Measurements from ENCODE around the gene CYSRT1. TPM values are rescaled to one million over a fixed set of nuclear protein-coding genes. Genes with fewer than 3 reads are reported as not detected.

Gene CYSRT1, protein sequence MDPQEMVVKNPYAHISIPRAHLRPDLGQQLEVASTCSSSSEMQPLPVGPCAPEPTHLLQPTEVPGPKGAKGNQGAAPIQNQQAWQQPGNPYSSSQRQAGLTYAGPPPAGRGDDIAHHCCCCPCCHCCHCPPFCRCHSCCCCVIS
- 0.59 TPM for total RNA-seq
- long read RNA-seq, partial matches to known transcripts = 1 of 1 reads
- long read RNA-seq, other reads (novel, unspliced or antisense) = 0 of 1 reads

DNA sequence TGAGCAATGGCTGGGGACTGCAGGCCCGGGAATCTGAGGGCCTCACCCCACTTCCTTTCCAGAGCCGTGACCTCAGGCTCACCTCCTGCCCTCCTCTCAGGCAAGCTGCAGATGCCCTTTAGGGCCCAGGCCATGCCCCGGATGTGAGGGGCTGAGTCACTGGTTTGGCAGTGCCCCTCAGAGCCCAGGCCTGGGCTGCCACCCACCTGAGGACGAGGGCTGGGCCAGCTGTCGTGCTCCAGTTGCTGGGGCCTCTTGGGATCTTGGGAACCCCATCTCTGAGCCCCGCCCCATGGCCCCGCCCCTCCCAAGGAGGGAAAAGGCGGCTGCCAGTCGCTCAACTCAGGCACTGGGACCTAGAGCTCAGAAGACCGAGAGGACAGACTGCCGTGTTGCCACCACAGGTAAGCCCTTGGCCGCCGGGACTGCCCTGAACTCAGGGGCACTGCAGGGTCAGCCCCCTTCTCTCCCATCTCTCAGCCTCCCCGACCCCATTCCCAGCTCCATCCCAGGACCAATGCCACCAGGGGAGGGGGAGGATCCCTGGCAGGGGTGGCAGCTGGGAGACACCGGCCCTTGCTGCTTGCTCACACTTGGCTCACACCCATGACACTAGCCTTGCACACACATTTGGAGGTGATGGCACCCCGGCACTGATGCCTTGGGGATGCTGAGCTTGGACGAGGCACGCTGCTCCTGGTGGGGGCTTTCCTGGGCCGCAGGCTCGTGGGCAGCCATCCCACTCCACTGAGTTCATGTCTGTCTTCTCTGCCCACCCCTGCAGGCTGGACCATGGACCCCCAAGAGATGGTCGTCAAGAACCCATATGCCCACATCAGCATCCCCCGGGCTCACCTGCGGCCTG, at the start of gene CYSRT1:
Gene CYSRT1 (plus strand): TSS at position 345 of the 865 bp plus-strand sequence. CDS start 448 bp downstream, at position 793.
- ATAC-seq (no peak), DNase-seq (no peak)
- intact Hi-C loops (cut with DNase I) = no loop called here
- no peaks in the 10 kb centered on the region for H3K9me3 ChIP-seq
- H3K27ac ChIP-seq = peak within 1 kb of the TSS; percentile 91
- peak within 1 kb of the TSS; percentile 78 for H3K4me3 ChIP-seq
- no peaks in the 10 kb centered on the region for H3K36me3 ChIP-seq
- TF ChIP-seq, protein P1, sequence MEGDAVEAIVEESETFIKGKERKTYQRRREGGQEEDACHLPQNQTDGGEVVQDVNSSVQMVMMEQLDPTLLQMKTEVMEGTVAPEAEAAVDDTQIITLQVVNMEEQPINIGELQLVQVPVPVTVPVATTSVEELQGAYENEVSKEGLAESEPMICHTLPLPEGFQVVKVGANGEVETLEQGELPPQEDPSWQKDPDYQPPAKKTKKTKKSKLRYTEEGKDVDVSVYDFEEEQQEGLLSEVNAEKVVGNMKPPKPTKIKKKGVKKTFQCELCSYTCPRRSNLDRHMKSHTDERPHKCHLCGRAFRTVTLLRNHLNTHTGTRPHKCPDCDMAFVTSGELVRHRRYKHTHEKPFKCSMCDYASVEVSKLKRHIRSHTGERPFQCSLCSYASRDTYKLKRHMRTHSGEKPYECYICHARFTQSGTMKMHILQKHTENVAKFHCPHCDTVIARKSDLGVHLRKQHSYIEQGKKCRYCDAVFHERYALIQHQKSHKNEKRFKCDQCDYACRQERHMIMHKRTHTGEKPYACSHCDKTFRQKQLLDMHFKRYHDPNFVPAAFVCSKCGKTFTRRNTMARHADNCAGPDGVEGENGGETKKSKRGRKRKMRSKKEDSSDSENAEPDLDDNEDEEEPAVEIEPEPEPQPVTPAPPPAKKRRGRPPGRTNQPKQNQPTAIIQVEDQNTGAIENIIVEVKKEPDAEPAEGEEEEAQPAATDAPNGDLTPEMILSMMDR (IDR thresholded peaks at IDR 0.05) = no peak
- H3K4me1 ChIP-seq = peaks cover 30% of the 10 kb centered on the region
- peaks cover 16% of the 10 kb centered on the region for H3K27me3 ChIP-seq (ENCODE audit: low read depth)

DNA sequence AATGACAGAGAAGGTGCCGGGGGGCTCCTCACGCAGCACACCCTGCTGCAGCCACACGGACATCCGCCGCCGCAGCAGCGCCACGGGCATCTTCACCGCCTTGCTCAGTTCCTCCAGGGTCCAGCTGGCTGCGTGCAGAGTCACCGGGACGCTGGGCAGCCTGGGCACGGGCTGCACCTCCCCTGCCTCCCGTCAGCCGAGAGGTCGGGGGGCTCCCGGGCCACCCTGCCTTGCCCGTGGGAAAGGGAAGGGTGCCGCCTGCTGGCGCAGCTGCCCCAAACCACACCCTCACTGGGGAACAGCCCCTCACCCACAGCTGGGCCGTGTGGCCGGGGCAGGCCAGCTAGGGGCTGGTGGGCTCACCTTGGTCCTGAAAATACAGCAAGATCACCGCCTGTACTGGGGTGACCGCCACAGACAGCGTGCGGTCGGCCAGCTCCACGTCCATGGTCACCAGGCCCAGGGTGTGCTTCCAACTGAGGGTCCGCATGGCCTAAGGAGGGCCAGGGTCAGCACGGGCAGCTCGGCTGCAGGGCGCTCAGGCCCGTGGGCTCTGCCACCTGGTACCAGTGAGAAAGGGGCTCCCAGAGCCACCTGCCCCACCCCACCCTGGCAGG, 49.5 kb upstream of the CYSRT1 start:
- Histone ChIP-seq H3K36me3 (peaks cover 33% of the 10 kb centered on the region), H3K9me3 (no peaks in the 10 kb centered on the region), H3K27ac (no peak overlapping the region), H3K4me1 (peaks cover 6% of the 10 kb centered on the region), H3K4me3 (no peak overlapping the region), H3K27me3 (ENCODE audit: low read depth) (peaks cover 16% of the 10 kb centered on the region)
- DNase-seq (no peak), ATAC-seq (peak in 1 of 2 donors; percentile 10)
- TF ChIP-seq, protein P1 (IDR thresholded peaks at IDR 0.05) = no peak
- intact Hi-C loops (cut with DNase I) = no loop called here

DNA sequence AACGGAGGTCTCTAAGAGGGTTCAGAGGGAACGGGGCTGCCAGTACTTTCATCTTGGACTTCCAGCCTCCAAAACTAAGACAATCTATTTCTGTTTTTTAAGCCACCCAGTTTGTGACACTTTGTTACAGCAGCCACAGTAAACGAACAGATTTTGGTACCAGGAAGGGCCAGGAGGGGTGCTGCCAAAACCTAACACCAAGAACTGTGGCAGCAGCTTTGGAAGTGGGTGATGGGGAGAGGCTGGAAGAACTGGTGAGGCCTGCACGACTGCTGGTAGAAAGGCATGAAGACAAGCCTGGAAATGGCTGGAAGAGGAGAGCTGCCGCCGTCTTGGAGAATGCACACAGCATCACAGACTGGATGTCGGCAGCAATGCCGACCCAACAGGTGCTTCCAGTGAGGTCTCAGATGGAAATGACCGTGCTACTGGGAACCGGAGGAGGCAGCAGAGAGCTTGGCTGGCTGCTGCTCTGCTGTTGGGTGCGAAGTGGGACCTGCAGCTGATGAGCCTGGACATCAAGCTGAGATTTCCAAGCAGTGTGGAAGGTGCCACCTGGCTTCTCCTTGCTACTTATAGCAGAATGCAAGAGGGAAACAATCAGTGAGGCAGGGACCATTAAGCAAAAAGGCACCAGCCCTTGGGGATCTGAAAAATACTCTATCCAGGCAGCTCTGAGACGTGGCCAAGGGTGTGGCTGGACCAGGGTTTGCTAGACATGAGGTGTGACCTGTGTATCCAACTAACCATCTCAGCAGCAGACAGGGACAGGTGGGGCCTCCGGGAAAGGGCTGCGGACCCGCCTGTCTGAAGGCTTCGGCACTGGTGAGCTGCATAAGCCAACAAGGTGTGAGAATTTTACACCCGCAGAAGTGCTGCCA, 48.4 kb upstream of the CYSRT1 start:
- H3K27ac ChIP-seq = no peak overlapping the region
- no peak overlapping the region for H3K4me3 ChIP-seq
- peaks cover 44% of the 10 kb centered on the region for H3K36me3 ChIP-seq
- no peak for DNase-seq
- intact Hi-C loops (cut with DNase I) = no loop called here
- TF ChIP-seq, protein P1 (IDR thresholded peaks at IDR 0.05) = peak; percentile 40
- peaks cover 9% of the 10 kb centered on the region for H3K27me3 ChIP-seq (ENCODE audit: low read depth)
- H3K4me1 ChIP-seq = peaks cover 6% of the 10 kb centered on the region
- ATAC-seq = no peak
- no peaks in the 10 kb centered on the region for H3K9me3 ChIP-seq

DNA sequence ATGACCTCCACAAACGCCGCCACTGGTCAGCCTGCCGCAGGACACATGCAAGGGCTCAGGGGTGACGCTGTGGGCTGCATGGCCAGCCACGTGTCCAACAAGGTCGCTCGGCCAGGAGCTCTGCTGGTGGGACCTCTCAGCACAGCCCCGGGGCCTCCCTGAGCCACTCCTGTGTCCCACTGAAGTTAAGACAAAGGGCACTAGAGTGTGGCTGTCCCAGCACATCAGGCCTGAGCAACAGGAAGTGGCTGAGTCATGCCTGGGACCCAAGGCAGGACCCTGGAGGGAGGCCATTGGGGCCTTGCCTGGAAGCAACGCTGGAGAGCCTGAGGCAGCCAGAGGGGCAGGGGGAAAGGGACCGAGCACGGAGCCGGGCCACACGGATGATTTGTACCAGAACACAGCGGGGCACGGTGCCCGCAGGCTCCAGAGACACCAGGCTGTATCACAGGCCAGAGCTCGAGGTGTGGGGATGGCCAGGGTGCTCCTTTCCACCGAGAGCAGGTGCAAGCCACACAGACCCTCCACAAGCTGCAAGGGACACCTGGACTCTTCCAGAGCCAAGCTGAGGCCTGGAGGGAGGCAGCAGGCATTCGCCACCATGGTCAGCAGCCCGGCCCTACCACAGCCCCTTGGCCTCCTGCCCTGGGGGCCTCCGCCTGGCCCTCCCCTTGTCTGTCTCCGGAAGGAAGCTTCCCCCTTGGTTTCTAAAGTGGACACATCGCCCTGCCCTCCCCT, 46.6 kb upstream of the CYSRT1 start:
- intact Hi-C loops (cut with DNase I) = no loop called here

More for the DNA sequence above, 46.6 kb upstream of the CYSRT1 start:
- Histone ChIP-seq H3K36me3 (peaks cover 62% of the 10 kb centered on the region), H3K4me3 (no peak overlapping the region), H3K27ac (no peak overlapping the region), H3K27me3 (ENCODE audit: low read depth) (no peaks in the 10 kb centered on the region), H3K9me3 (no peaks in the 10 kb centered on the region), H3K4me1 (peaks cover 6% of the 10 kb centered on the region)
- ATAC-seq (no peak), DNase-seq (no peak)
- TF ChIP-seq, protein P1 (IDR thresholded peaks at IDR 0.05) = no peak

Data from lower lobe of right lung (tissue), 2 donors.